T-cell (primary cell): ENCODE measurements around the gene SNAI3. TPM values are rescaled to one million over a fixed set of nuclear protein-coding genes. Genes with fewer than 3 reads are reported as not detected.

Experiments used
- ATAC-seq, 4 experiments: fragments of 200-7000 bp in 3 of 4; fragments of 150-1000 bp in 1 of 4; cut with Tn5 transposase; replicated peaks in 1 of 4; 1 replicate in 3 of 4; 2 replicates in 1 of 4; pipeline ENCODE4 v1.10.0; 2021; ENCODE audit warnings: moderate library complexity in 3 of 4, mild to moderate bottlenecking in 2 of 4, moderate number of reproducible peaks in 1 of 4
- CTCF ChIA-PET, 2 donors: fragments of 300-600 bp; sonication (Branson Sonifier 250); formaldehyde crosslinking; loops; one replicate each; lab custom pipeline; 2022; ENCODE audit warnings: antibody characterized with exemption in 2 of 2; lab: Charles Lee
- POLR2A ChIA-PET, 2 donors: fragments of 300-600 bp; sonication (Branson Sonifier 250); formaldehyde crosslinking; loops; one replicate each; lab custom pipeline; 2022; ENCODE audit warnings: antibody characterized with exemption in 2 of 2; lab: Charles Lee
- DNase-seq, 35 experiments: peaks; one replicate each; pipeline versions ENCODE4 v3.0.0 to v3.0.0-alpha.2; 2013 to 2023
- H3K27ac ChIP-seq: one replicate; pipeline ENCODE4 v1.5.1; 2013; ENCODE audit warnings: low read length
- H3K27me3 ChIP-seq, 2 experiments: replicated peaks in 1 of 2; 1 replicate in 1 of 2; 2 replicates in 1 of 2; pipeline versions ENCODE4 v1.6.1 to v1.7.0; 2013; ENCODE audit warnings: low read length in 1 of 2, mixed read lengths in 1 of 2; ENCODE audit not compliant: control insufficient read depth in 2 of 2, insufficient read depth in 2 of 2; ENCODE audit errors: extremely low read depth in 1 of 2
- H3K36me3 ChIP-seq, 2 donors: 1 replicate in 1 of 2; 2 replicates in 1 of 2; pipeline versions ENCODE4 v1.6.1 to v1.7.0; 2013; ENCODE audit warnings: low read length in 1 of 2; ENCODE audit not compliant: control insufficient read depth in 2 of 2, insufficient read depth in 1 of 2; ENCODE audit errors: extremely low read depth in 1 of 2
- H3K4me1 ChIP-seq, 2 experiments: 1 replicate in 1 of 2; 2 replicates in 1 of 2; pipeline versions ENCODE4 v1.6.1 to v1.7.0; 2013; ENCODE audit warnings: low read length in 2 of 2, mixed read lengths in 1 of 2; ENCODE audit not compliant: insufficient read depth in 2 of 2, control insufficient read depth in 1 of 2; ENCODE audit errors: extremely low read depth in 1 of 2
- H3K4me3 ChIP-seq, 2 donors: 1 replicate in 1 of 2; 2 replicates in 1 of 2; pipeline versions ENCODE4 v1.5.1 to v1.7.0; 2013; ENCODE audit warnings: mild to moderate bottlenecking in 2 of 2, low read length in 1 of 2, moderate library complexity in 1 of 2; ENCODE audit not compliant: control insufficient read depth in 1 of 2; ENCODE audit errors: extremely low read depth in 1 of 2
- H3K9me3 ChIP-seq: 2 replicates; pipeline ENCODE4 v1.7.0; 2013
- H3K27ac Mint-ChIP-seq, 2 donors: one replicate each; pipeline ENCODE4 v1.8.0; 2020 to 2021; ENCODE audit warnings: mild to moderate bottlenecking in 2 of 2, mixed read lengths in 2 of 2
- H3K27me3 Mint-ChIP-seq, 2 donors: one replicate each; pipeline ENCODE4 v1.8.0; 2021 to 2022; ENCODE audit warnings: mixed read lengths in 2 of 2
- H3K36me3 Mint-ChIP-seq: one replicate; pipeline ENCODE4 v1.8.0; 2021; ENCODE audit warnings: mixed read lengths
- H3K4me1 Mint-ChIP-seq, 3 donors: one replicate each; pipeline ENCODE4 v1.8.0; 2020 to 2022; ENCODE audit warnings: mixed read lengths in 3 of 3, mild to moderate bottlenecking in 1 of 3
- H3K4me3 Mint-ChIP-seq, 3 donors: one replicate each; pipeline ENCODE4 v1.8.0; 2020 to 2022; ENCODE audit warnings: mild to moderate bottlenecking in 3 of 3, mixed read lengths in 3 of 3, moderate library complexity in 3 of 3
- H3K9me3 Mint-ChIP-seq, 3 donors: one replicate each; pipeline ENCODE4 v1.8.0; 2020 to 2022; ENCODE audit warnings: mixed read lengths in 3 of 3
- WGBS: methylation state at CpG from one replicate; pipeline ENCODE4 v1.1.5; 2013; ENCODE audit warnings: missing lambda C conversion rate; ENCODE audit not compliant: insufficient coverage; 5-methylcytosine and 5-hydroxymethylcytosine counted together
- total RNA-seq, 35 experiments: library from RNA in 6 of 35; stranded (reverse) in 6 of 35; fragments of 120-200 nt in 1 of 35; gene quantifications; one replicate each; pipeline versions ENCODE4 v1.2.1 to v1.2.4 and lab custom pipeline; 2013 to 2026

Gene SNAI3
- total RNA-seq, 5 donors from 2014 or later (not counting 1 experiment from before 2014, with no cell fraction given): 5.2 to 20.4 (median 17.2) TPM

DNA sequence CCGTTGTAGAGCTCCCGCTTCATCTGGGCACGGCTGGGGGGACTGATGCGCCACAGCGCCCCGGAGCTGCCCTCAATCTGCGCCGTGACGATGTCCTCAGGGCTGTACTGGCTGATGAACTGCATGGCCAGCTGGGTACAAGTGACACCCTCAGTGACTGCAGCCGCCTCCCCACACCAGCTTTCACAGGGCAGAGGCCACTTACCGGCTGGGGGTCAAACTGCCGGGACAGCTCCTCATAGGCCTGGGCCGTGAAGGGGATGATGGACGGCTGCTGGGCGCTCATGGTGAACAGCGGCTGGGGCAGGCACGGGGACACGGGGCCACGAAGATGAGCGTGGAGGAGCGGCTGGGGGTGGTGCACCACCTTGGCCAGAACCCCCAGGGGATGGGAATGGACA lies 30.3 kb upstream of the SNAI3 start:
- H3K27me3 ChIP-seq: no peaks in the 10 kb centered on the region
- Mint-ChIP-seq H3K4me1 (peaks cover 0 to 2% (median 0%) of the 10 kb centered on the region in 3 donors), H3K36me3 (peaks cover 18% of the 10 kb centered on the region), H3K9me3 (no peaks in the 10 kb centered on the region), H3K27ac (no peak overlapping the region), H3K4me3 (no peak overlapping the region), H3K27me3 (no peaks in the 10 kb centered on the region)
- H3K4me3 ChIP-seq: no peak overlapping the region
- H3K9me3 ChIP-seq: no peaks in the 10 kb centered on the region
- DNase-seq (no peak), ATAC-seq (no peak)
- POLR2A ChIA-PET: no interaction called here
- WGBS: 97% methylated on average over 16 of the region's 21 CpGs
- peaks cover 35 to 82% of the 10 kb centered on the region in 2 donors for H3K36me3 ChIP-seq
- H3K27ac ChIP-seq: no peak overlapping the region
- CTCF ChIA-PET: no interaction called here
- peaks cover 0 to 6% of the 10 kb centered on the region in 2 experiments for H3K4me1 ChIP-seq

DNA sequence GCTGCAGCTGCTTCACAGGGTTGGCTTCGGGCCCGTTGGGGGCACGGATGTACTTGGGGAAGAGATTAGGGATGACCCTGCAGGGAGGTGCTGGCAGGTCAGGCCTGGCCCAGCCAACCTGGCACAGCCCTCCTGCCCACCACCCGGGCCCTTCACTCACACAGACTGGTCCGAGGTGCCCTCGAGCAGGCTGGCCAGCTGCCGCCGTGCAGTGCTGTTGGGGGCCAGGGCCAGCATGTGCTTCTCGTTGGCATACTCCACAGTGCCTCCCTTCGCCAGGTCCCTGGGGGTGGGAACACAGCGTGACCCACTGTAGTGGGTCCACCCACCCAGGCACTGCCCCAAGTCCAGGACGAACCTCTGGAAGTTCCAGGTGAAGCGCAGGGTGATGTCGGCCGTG lies 29.9 kb upstream of the SNAI3 start:
- Histone ChIP-seq H3K27ac (no peak overlapping the region), H3K9me3 (no peaks in the 10 kb centered on the region), H3K4me1 (peaks cover 0 to 6% of the 10 kb centered on the region in 2 experiments), H3K27me3 (no peaks in the 10 kb centered on the region), H3K4me3 (no peak overlapping the region), H3K36me3 (peaks cover 35 to 79% of the 10 kb centered on the region in 2 donors)
- no peak overlapping the region for H3K4me3 Mint-ChIP-seq
- no peaks in the 10 kb centered on the region for H3K27me3 Mint-ChIP-seq
- CTCF ChIA-PET: no interaction called here
- H3K36me3 Mint-ChIP-seq: peaks cover 18% of the 10 kb centered on the region
- H3K4me1 Mint-ChIP-seq: peaks cover 0 to 2% (median 0%) of the 10 kb centered on the region in 3 donors
- H3K9me3 Mint-ChIP-seq: no peaks in the 10 kb centered on the region
- H3K27ac Mint-ChIP-seq: no peak overlapping the region
- 98% methylated on average over 12 of the region's 15 CpGs for WGBS
- POLR2A ChIA-PET: no interaction called here
- ATAC-seq (no peak), DNase-seq (no peak)

DNA sequence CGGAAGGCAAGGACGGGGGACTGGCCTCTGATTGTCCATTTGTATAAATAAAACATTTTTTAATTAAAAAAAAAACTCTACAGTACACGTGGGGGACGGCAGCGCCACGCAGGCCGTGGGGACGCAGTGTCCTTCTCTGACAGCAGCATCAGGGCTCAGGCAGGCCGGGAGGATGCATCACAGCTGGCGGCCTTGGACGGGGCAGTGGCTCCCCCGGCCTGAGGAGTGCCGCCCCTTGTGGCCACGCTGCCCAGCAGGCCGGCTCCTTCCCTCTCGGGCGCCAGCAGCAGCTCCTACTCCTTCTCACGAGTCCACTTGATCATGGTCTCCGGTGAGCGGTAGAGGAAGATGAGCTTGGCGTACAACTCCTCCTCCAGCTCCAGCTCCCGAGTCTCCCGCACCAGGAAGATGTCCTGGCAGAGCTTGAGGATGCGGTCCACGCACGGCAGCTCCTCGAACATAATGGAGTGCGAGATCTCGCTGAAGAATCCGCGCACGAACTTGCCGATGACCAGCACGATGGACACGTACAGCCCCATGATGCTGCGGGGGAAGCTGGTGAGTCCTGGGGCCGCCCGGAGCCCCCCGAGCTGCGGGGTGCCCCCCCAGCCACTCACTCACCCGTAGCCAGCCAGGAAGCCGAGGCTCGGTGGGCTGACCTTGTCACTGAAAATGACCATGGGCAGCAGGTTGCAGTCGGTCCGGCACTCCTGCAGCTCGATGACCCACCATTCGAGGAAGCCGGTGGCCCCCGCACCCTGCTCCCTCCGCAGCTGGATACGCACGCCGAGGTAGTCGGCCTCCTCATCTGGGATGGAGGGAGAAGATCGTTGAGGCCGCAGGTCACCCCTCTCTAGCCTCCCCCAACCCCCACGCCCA lies 29.2 kb upstream of the SNAI3 start:
- 95% methylated on average over 37 of the region's 57 CpGs for WGBS
- H3K4me3 ChIP-seq: no peak overlapping the region
- no peak overlapping the region for H3K27ac Mint-ChIP-seq
- no peak overlapping the region for H3K4me3 Mint-ChIP-seq
- no peaks in the 10 kb centered on the region for H3K27me3 ChIP-seq
- H3K9me3 Mint-ChIP-seq: no peaks in the 10 kb centered on the region
- no peak overlapping the region for H3K27ac ChIP-seq
- peaks cover 16% of the 10 kb centered on the region for H3K36me3 Mint-ChIP-seq
- peaks cover 35 to 73% of the 10 kb centered on the region in 2 donors for H3K36me3 ChIP-seq
- H3K9me3 ChIP-seq: no peaks in the 10 kb centered on the region
- ChIA-PET CTCF (no interaction called here), POLR2A (no interaction called here)
- no peaks in the 10 kb centered on the region for H3K27me3 Mint-ChIP-seq
- ATAC-seq: no peak
- H3K4me1 ChIP-seq: peaks cover 0 to 6% of the 10 kb centered on the region in 2 experiments
- DNase-seq: no peak
- H3K4me1 Mint-ChIP-seq: peaks cover 0 to 2% (median 2%) of the 10 kb centered on the region in 3 donors

DNA sequence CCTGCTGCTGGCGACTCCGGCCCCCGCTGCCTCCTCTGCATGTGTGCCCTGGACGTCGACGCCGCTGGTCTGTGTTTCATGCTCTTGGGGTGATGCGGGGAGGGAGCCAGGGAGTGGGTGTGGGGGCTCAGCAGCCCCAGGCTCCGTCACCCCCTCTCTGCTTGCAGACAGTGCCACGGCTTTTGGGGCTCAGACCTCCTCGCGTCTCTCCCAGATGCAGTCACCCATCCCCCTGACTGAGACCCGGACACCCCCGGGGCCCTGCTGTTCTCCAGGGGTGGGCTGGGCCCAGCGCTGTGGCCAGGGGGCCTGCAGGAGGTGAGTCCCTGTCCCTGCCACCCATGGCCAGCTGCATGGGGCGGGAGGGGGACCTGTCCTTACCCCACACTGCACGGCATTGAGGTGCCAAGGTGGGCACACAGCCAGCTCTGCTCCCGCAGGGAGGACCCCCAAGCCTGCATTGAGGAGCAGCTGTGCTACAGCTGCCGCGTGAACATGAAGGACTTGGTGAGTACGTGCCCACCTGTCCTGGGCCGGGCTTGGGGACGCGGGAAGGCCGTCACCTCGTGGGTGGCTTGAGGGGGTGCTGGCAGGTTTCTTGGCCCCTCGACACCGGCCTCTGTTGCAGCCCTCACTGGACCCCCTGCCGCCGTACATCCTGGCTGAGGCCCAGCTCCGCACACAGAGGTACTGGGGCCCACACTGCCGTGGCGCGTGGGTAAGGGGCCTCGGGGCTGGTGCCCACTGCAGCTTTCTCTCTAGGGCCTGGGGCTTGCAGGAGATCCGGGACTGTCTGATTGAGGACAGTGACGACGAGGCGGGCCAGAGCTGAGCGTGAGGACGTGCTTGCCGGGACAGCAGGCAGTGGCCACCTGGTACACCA lies 28.4 kb upstream of the SNAI3 start:
- H3K4me3 ChIP-seq: no peak overlapping the region
- H3K9me3 Mint-ChIP-seq: no peaks in the 10 kb centered on the region
- peaks cover 0 to 3% (median 2%) of the 10 kb centered on the region in 3 donors for H3K4me1 Mint-ChIP-seq
- H3K27me3 ChIP-seq: no peaks in the 10 kb centered on the region
- ChIA-PET POLR2A (no interaction called here), CTCF (no interaction called here)
- 93% methylated on average over 29 of the region's 42 CpGs for WGBS
- DNase-seq (no peak), ATAC-seq (no peak)
- H3K27me3 Mint-ChIP-seq: no peaks in the 10 kb centered on the region
- H3K4me3 Mint-ChIP-seq: no peak overlapping the region
- peaks cover 11% of the 10 kb centered on the region for H3K36me3 Mint-ChIP-seq
- H3K4me1 ChIP-seq: peaks cover 0 to 10% of the 10 kb centered on the region in 2 experiments
- H3K27ac Mint-ChIP-seq: no peak overlapping the region
- H3K36me3 ChIP-seq: peaks cover 31 to 71% of the 10 kb centered on the region in 2 donors
- no peak overlapping the region for H3K27ac ChIP-seq
- no peaks in the 10 kb centered on the region for H3K9me3 ChIP-seq

DNA sequence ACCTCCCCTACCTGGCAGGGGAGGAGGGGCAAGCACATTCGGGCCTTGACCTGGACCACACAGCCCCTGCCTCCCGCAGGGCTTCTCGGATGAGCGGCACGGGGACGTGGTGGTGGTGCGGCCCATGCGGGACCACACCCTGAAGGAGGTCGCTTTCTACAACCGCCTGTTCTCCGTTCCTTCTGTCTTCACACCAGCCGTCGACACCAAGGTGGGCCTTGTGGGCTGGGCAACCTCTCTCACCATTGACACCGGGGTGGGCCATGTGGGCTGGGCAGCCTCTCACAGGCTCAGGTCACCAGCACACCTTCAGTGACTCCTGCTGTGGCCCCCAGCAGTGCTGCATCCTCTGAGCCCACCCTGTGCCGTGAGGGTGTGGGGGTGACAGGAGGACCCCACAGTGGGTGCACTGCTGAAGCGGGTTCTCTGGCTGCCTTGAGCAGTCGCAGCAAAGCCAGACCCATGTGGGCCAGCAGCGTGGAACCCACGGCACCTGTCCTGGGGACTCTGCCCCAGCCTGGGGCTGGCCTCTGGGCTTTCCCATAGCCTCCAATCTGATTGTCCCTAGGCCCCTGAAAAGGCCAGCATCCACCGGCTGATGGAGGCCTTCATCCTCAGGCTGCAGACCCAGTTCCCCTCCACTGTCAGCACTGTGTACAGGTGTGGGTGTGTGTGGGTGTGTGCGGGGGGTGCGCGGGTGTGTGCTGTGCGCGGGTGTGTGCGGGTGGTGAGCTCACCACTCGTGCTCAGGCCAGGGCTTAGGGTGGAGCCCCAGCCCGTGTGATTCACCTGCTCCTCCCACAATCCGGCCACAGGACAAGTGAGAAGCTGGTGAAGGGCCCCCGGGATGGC lies 27.5 kb upstream of the SNAI3 start:
- H3K27me3 Mint-ChIP-seq: no peaks in the 10 kb centered on the region
- H3K36me3 Mint-ChIP-seq: peaks cover 8% of the 10 kb centered on the region
- Histone ChIP-seq H3K4me3 (no peak overlapping the region), H3K36me3 (peaks cover 25 to 65% of the 10 kb centered on the region in 2 donors), H3K27ac (no peak overlapping the region), H3K27me3 (no peaks in the 10 kb centered on the region), H3K4me1 (peaks cover 0 to 11% of the 10 kb centered on the region in 2 experiments), H3K9me3 (no peaks in the 10 kb centered on the region)
- DNase-seq (no peak), ATAC-seq (no peak)
- ChIA-PET CTCF (no interaction called here), POLR2A (no interaction called here)
- WGBS: 85% methylated on average over 20 of the region's 30 CpGs
- H3K4me1 Mint-ChIP-seq: peaks cover 0 to 6% (median 4%) of the 10 kb centered on the region in 3 donors
- H3K4me3 Mint-ChIP-seq: no peak overlapping the region
- H3K9me3 Mint-ChIP-seq: no peaks in the 10 kb centered on the region
- H3K27ac Mint-ChIP-seq: no peak overlapping the region
